Daoy (cell line): ENCODE data around the gene KIAA0408. TPM values are rescaled to one million over a fixed set of nuclear protein-coding genes. Genes with fewer than 3 reads are reported as not detected.

Source experiments
- DNase-seq: peaks from one replicate; pipeline ENCODE4 v3.0.0-alpha.2; 2015; ENCODE audit warnings: low read depth
- total RNA-seq: library from RNA; depleted of rRNA; stranded (reverse); fragments of >200 nt; shearing (Covaris generic); gene quantifications from 2 replicates; pipeline ENCODE4 v1.2.3, GENCODE V29; 2014; rRNA removed

The KIAA0408 gene
- 1.9 and 5.9 TPM in 2 replicates for total RNA-seq

- DNase-seq = peak; percentile 6
Measured at GRCh38 chr6:127459231-127459641, at the start of gene KIAA0408. Gene KIAA0408, minus strand, starts transcription at chr6:127459389. Its CDS starts 5,408 bp downstream, at chr6:127453981.

GRCh38 chr6:127506894-127507293 is 47.7 kb upstream of the KIAA0408 start:
- no peak for DNase-seq

GRCh38 chr6:127503022-127503421 is 43.8 kb upstream of the KIAA0408 start:
- DNase-seq = no peak

GRCh38 chr6:127497410-127497809 is 38.2 kb upstream of the KIAA0408 start:
- DNase-seq = no peak

DNA sequence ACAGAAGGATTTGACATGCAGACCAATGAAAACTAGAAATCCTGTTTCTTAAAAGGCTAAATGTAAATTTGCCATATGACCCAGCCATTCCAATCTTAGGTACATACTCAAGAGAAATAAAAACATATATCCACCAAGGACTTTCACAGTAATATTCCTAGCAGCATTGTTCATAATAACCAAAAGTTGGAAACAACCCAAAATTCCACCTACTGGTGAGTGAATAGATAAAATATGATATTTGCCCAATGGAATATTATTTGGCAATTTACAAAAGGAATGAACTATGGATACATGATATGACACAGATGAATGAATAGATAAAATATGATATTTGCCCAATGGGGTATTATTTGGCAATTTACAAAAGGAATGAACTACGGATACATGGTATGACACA is 37.3 kb upstream of the KIAA0408 start:
- DNase-seq = no peak

DNA sequence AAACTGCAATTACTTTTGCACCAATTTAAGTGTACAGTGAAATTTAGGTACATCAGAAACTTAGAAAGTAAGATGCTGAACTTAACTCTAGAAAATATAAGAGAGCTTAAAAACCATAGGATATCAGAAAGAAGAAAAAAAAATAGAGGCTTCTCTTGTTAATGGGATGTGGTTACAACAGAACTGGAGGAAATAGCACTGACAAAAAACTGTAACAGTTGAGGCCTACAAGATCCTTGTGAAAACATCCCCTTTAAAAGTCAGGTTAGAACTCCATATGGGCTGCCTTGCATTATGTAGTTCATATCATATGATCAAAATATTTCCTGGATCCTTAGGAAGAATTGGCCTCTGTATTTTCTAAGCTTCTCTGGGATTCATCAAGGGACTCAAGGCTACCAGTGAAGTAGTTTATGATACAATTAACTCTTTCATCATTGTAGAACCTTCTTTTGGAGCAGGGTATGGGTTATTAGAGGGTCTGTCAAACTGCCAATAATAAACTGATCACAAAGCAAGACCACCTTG is 35.1 kb upstream of the KIAA0408 start:
- DNase-seq = no peak

- DNase-seq = no peak
Measured at GRCh38 chr6:127489248-127489647, 30.1 kb upstream of the KIAA0408 start.

DNA sequence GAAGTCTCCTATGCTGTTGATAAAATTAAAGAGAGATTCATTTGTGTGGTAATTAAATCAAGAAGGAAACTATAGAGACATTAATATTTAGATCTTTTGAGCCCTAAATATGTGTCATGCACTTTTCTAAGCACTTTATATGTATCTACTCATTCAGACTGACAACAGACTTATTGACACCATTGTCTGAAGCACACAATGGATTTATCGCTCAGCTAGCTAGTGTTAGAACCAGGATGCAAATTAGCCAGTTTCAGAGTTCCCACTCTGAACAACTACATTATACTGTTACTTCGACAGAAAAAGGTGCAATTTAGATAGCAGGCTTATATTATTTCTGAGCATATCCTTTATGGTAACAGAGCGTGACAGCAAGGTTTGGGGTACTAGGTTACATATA is 27.7 kb upstream of the KIAA0408 start:
- DNase-seq = no peak

DNA sequence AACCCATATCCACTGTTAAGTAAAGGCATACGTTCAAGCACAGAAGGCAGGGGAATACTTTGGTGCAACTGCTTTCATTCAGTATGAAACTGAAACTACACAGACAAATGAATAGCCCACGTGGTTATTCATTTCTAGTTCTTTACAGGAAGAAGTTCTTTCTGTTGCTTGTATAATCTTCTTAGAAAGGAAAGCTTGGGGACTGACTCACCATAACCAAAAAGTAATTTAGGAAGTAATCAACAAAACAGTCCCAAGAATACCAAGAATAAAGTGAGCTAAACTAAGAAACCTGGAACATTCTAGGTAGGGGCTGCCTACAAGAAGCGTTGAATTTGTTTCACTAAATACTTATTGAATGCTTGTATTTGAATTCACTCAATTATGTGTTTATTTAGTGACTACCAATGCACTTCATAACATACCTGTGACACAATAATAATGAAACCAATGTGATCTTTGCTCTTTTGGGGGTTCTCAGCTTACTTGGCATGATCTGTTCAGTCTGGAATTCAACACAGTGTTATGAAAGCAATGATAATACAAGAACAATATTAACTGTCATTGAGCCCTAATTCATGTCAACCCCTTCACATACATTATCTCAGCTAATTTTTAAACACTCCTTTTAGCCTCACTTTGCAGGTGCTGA is 25.1 kb upstream of the KIAA0408 start:
- DNase-seq = peak; percentile 61

DNA sequence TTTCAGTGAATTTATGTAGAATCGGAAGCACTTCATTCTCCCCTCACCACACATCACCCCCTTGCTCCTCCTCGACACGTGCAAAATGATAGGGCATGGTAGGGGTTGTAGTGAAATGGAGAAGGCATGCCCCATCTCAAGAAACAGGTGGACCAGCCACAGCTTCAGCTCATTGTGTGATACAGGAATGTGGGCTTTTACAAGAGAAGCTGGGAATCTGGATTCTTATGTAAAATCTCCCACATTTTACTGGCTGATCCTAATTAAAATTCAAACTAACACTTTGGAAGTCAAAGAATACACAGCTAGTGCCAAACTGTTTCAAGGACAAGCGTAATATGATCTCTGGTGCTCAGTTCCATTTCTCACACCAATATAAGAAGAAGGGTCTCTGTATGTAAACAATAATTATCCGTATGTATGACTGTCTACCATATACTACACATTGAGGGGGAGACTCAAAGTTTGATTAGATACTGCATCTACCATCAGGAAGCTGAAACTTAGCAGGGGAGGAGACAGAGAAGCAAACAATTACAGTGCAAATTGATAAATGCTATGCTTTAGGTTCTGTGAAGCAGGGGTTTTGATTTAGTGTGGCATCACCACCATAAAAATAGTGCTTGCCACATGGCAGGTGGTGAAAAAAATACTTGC is 24.3 kb upstream of the KIAA0408 start:
- DNase-seq = no peak

DNA sequence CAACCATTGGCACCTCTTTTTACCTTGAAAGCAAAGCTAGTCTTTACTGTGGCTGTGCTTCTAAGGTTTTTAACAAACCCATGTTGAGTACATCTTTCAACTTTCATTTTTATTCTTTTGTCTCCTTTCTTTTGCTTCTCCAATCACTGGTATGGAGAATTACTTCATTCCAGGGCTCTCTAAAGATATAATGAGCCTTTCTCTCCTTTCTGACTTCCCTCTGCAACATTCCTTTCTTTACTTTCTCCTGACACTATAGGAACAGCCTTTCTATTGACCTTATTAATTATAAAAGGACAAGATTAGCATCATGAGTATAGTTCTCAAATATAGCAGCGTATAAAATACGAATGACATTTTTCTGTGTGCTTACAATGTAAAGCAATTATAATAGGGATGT is 23.1 kb upstream of the KIAA0408 start:
- DNase-seq = no peak

DNA sequence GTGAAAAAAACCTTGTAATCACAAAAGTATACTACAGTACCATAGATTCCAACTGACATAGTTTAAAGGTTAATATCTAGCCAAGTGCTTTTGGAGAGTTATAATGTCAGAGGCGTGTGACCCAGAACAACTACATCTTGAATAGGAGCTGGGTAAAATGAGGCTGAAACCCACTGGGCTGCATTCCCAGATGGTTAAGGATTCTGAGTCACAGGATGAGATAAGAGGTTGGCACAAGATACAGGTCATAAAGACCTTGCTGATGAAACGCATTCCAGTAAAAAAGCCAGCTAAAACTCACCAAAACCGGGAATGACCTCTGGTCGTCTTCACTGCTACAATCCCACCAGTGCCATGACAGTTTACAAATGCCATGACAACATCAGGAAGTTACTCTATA is 22.4 kb upstream of the KIAA0408 start:
- DNase-seq = peak; percentile 85

GRCh38 chr6:127481111-127481510 is 21.9 kb upstream of the KIAA0408 start:
- peak; percentile 23 for DNase-seq

- no peak for DNase-seq
Measured at GRCh38 chr6:127477658-127478057, 18.5 kb upstream of the KIAA0408 start.

- no peak for DNase-seq
Measured at GRCh38 chr6:127475823-127476176, 16.6 kb upstream of the KIAA0408 start.

DNA sequence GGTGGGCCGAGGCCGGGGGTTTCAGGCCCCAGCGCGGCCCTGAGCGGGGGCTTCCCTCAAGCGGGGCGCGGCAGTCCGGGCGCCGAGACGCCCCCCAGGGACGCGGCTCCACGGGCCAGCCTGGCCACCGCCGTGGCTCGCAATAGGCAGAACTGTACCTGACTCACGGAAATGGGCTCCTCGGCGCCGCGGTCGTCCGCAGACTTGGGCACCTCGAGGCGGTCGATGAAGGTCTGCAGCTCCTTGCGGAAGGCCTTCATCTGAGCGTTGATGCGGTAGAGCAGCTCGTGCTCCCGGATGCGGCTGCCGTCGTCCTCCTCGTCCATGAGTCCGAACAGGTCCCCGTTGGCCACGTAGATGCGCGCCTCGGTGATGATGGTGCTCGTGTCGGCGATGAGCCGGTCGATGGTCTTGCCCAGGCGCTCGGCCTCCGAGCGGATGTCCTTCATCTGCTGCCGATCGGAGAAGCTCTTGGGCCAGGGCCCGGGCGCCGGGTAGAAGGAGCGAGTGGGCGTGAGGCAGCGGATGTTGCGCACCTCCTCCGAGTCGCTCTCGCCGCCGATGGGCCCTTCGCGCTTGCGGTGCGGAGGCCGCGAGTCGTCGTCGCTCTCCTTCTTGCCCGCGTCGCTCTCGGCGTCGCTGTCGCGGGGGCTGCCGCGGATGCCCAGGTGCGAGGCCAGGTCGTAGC is 16.1 kb upstream of the KIAA0408 start:
- no peak for DNase-seq

DNA sequence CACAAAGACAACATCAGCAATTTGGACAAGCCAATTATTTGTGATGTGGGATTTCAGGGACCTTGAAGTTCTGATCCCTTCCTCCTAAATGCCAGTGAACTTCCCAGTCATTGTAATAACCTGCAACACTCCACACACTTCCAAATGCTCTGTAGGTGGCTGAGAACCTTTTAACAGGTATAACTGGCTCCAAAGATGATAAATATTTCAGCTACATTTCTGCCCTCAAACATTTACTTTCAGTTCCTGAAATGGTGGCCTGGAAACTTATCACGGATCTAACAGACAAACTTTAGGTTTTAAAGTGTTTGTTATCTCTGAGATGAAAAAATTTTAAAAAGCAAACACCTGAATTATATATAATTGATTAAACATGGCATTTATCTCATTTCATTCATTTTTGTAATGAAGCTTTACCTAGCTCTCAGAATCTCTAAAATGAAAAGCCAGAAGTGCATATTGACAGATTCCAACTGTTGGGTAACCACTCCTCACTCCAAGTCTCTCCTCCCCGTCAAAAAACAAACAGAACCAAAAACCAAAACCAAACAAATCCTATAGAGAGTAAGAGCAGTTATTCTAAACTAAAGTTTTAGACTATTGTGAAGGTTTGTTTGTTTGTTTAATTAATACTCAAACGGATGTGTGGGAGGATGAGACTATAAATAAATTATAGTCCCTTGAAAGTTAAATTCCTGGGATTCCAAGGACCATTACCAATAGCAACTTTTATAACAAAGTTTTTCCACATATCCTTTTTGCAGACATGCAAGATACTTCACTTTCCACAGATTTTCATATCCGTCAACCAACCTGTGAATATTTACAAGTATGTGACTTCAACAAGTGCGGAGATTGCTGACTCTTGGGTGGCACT is 12.4 kb upstream of the KIAA0408 start:
- DNase-seq = no peak

DNA sequence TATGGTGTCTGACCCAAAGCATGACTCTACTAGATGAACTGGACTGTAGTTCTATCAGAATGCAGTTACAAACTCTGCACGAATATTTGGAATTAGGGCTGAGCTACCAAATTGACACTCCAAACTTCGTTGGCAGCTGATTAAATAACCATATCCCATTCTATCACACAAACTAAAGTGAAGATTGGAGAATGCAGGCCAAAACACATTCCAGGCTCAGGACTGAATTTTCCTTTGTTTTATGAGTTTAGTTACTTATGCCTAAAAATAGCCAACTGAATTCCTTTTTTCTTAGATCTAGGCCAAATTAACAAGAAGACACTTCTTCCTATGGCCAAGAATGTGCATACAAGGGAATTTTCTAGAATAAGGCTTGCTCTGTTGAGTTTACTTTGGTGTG is 9.7 kb upstream of the KIAA0408 start:
- no peak for DNase-seq

DNA sequence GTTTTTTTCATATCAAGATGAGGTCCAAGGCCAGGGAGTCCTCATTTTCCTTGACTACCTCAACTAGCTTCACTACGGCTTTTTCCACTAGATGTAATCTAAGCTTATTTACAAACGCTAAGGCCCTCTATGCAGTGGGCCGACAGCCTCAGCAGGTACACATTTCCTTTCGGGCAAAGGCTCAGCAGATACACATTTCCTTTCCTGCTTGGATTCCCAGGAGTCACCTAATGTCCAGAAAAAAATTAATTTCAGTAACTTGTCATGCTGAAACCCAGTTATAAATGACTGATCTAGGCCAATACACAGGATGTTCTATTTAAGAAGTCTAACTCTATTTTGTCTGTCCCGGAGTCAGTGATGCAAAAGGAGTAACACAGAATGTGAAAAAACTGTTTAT is 7.2 kb upstream of the KIAA0408 start:
- DNase-seq = no peak

GRCh38 chr6:127464881-127465459 is 5.8 kb upstream of the KIAA0408 start:
- peak; percentile 64 for DNase-seq

GRCh38 chr6:127464161-127464880 is 5.1 kb upstream of the KIAA0408 start:
- peak; percentile 32 for DNase-seq
